LNCAP (cell line): ENCODE results near the gene AK8.

Experiments used
- TF ChIP-seq, protein P1 (sequence below): fragments of 450-650 bp; IDR thresholded peaks from 2 replicates; pipeline ENCODE4 v1.5.1; 2017; ENCODE audit warnings: mild to moderate bottlenecking

AK8 gene

DNA sequence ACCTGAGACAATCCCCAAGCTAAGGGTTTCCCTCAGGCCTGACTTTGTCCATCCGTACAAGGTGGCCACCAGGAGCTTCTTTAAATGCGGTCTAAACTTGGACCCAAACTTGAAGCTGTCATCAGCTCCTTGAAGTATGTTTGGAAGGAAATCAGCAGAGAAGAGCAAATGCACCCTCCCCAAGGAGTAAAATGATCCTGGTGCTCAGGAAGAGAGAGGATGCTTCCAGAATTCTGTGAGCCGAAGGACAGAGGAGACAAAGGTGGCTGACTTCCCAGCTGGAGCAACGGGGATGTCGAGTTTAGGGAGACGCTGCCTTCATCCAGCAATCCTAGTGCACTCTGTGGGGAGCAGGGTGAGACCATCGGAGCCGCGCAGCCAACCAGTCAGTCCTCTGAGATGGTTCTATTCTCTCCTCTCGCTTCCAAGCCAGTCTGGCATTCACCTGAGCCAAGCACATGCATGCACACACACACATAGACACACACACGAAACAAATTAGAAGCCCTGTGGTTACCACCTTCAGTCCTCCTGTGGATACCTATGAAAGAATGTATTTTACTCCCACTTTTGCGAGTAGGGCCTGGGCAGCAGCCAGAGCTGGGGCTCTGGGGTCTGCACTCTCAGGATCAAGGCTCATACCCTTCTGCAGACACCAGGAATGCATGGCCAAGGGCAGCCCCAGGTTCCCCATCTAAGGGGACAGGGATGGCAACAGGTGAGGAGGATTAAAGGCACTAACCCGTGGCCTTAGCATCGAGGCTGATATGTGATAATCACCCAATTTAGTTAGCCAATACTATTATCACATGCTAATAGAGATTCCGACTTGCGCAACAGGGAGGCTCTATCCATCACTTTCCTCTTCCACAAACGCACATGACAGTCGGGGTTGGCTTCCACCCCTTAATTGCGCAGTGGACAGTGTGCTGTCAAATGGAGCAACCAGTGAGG, 132.1 kb downstream of the AK8 start:
- TF ChIP-seq, protein P1, sequence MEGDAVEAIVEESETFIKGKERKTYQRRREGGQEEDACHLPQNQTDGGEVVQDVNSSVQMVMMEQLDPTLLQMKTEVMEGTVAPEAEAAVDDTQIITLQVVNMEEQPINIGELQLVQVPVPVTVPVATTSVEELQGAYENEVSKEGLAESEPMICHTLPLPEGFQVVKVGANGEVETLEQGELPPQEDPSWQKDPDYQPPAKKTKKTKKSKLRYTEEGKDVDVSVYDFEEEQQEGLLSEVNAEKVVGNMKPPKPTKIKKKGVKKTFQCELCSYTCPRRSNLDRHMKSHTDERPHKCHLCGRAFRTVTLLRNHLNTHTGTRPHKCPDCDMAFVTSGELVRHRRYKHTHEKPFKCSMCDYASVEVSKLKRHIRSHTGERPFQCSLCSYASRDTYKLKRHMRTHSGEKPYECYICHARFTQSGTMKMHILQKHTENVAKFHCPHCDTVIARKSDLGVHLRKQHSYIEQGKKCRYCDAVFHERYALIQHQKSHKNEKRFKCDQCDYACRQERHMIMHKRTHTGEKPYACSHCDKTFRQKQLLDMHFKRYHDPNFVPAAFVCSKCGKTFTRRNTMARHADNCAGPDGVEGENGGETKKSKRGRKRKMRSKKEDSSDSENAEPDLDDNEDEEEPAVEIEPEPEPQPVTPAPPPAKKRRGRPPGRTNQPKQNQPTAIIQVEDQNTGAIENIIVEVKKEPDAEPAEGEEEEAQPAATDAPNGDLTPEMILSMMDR = no peak

DNA sequence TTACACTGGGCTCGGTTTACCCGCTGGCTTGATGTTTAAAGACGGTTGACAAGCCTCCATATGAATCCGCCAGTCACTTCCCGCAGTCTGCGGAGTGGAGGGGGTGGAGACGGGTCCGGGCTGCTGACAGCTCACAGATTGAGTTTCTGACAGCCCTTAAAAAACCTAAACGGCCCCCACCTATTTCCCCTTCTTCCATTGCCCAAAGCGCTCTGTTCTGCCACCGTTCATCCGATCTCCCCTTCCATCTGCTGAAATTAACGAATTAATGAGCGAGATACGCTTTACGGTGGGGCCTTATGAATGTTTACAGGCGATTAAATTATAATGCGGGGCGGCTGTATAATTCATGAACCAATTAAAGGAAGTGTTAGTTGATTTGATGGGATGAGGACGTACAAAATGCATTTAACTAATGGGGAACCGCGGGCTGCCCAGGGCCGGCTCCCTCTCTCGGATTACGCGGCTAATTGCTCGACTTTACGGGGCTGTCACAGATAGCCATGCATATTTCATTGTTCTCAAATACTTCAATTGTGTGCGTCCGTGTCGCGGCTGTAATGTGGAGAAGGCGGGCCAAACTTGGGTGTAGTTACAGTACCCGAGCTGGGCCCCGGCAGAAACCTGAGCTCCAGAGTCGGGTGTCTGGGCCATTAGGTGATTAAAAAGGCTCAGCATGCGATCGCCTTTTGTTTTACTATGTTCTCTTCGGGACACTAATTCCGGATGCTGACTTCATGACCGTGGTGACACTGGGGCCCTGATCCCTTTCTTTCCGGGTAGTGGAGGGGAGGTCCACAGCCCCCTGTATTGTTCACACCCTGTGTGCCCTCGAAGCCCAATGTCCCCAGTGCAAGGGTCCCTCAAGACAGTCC, 133.0 kb downstream of the AK8 start:
- TF ChIP-seq, protein P1 = no peak

DNA sequence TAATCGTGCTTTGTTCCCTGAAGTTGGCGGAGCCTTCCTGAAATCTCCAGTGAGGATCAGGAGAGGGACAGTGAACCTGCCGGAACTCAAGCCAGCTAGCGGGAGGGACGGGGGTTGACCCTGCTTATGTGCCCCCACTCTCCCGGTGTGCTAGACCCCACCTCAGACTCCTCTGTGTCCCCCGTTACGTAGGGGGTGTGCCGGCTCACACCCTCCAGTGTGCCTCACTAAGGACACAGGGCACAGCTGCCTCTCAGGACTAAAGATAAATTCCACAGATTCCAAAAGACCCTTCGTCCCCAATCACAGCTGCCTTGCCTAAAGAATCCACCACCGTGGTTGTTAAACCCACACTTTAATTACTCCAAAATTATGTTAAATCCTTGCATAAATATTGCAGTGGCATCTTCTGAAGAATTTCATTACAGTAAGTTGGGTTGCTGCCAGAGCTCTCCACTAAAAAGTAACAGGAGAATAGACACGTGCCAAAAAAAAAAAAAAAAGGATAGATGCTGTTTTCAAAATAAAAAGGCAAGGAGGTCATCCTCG, 134.1 kb downstream of the AK8 start:
- TF ChIP-seq, protein P1 = no peak

DNA sequence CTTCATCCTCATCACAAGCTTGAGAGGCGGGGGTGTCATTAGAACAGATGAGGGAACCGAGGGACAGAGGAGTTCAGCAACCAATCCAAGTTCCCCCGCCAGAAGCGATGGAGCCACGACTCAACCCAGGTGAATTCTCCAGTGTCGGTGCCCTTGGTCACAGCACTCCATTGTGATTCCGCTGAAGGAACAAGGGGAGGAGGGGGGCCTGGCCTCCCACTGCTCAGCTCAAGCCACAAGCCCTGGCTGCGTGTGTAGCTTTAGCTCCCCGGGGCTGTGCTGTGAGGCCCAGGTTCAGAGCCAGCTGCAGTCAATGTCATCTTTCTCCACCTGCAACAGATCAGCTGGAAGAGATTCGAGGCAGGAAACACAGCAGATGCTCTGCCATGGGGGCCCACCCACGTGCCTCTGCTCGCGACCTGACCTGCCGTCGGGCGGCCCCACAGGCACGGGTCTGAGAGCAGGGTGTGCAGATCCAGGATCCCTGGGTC, 135.2 kb downstream of the AK8 start:
- TF ChIP-seq, protein P1 = no peak

DNA sequence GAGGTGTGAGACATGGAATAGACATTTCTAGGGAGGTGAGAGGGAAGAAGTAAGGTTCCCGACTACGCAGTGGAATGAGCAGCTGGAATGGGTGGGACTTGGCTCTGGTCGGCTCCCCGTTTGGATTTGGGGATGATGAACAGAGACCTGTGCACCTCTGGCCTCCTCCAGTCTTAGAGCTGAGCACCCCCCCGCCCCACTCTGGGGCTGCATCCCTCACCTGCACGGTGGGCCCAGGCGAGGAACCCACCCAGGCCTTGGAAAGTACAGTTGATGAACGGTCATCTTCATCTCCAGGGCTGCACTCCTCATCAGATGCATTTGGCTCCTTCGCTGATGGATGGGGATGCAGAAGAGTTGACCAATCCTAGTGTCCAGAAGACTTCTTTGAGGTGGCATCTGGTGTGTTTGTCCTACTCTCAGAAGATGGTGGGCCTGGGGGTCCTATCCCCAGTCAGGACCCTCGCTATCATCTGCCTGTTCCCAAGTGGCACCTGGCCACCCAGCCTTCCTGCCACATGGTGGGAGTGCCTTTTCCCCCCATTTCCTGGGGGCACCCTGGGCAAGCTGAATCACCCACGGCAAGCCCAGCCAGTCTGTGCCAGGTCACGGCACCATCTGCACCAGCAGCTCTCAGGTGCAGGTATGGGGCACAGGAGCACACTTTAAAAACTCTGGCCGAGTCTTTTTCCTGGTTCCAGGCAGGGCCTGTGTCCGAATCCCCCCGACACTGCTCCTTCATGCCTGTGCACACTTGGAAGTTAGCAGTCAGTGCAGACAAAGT, 137.4 kb downstream of the AK8 start:
- TF ChIP-seq, protein P1 = no peak

DNA sequence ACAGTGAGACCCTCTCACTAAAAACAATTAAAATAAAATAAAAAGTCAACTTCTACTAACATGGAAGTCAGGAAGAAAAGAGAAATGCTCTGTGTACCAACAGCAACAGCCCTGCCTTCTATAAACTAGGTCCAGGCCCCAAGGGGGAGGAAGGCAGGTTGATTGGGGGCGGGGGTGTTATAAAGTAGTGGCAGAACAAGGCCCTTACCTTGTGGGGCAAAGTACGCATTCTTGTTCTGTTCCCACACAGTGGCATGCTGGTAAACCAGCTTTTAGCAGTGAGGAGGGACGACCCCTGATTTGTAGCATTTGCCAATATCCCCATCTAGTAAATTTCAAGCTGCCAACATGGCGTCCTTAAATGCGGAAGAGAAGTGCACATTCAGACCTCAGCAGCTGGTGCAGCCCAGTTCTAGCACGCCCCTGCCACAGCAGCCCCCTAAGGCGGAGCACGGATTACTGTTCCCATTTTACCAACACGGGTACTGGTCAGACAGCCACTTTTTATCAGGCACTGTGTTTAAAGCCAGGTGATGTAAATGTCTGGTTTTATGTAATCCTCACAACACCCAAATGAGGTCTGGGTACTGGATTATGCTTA, 138.3 kb downstream of the AK8 start:
- TF ChIP-seq, protein P1 = no peak
